ENCODE data around the gene CAPS.

GRCh38 chr19:5905114-5905778 is 8.8 kb upstream of the CAPS start:
- no peak for TF ChIP-seq CTCF (IDR thresholded peaks at IDR 0.05; ENCODE audit: borderline replicate concordance, extremely low read depth, low read length, poor library complexity, severe bottlenecking)
- no peak for TF ChIP-seq EZH2 (IDR thresholded peaks at IDR 0.05; ENCODE audit: borderline replicate concordance, low read depth, low read length, severe bottlenecking)

Measured in DND-41 (cell line).